ENCODE results near the gene TRPM2.

TRPM2 gene

GRCh38 chr21:44473915-44474555 lies 120.6 kb downstream of the TRPM2 start:
- Histone ChIP-seq H3K27ac (no peak overlapping the region), H3K4me3 (no peak overlapping the region)
- TF ChIP-seq, protein P1, sequence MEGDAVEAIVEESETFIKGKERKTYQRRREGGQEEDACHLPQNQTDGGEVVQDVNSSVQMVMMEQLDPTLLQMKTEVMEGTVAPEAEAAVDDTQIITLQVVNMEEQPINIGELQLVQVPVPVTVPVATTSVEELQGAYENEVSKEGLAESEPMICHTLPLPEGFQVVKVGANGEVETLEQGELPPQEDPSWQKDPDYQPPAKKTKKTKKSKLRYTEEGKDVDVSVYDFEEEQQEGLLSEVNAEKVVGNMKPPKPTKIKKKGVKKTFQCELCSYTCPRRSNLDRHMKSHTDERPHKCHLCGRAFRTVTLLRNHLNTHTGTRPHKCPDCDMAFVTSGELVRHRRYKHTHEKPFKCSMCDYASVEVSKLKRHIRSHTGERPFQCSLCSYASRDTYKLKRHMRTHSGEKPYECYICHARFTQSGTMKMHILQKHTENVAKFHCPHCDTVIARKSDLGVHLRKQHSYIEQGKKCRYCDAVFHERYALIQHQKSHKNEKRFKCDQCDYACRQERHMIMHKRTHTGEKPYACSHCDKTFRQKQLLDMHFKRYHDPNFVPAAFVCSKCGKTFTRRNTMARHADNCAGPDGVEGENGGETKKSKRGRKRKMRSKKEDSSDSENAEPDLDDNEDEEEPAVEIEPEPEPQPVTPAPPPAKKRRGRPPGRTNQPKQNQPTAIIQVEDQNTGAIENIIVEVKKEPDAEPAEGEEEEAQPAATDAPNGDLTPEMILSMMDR (IDR thresholded peaks at IDR 0.05) = no peak
- DNase-seq (ENCODE audit: low spot score) = no peak

DNA sequence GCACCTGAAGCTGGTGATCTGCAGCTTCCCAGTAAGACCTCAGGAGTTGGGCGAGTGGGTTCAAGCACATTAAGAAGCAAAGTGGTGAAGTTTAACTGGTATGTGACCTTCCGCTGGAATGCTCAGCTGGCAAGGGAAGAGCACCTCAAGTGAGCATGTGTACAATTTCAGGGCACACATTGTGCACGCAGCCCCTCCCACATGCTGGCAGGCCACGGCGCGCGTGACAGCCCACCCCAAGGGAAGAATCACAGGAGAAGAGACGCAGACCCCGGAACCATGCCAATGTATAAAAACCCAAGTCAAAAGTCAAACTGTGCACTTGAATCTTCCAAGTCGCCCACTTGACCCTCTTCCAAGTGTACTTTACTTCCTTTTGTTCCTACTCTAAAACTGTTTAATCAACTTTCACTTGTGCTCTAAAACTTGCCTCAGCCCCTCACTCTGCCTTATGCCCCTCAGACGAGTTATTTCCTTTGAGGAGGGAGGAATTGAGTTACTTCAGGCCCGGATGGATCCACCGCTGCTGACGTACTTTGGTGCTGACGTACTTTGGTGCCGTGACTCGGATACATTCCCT lies 121.9 kb downstream of the TRPM2 start:
- Histone ChIP-seq H3K27ac (no peak overlapping the region), H3K4me3 (no peak overlapping the region)
- TF ChIP-seq, protein P1 (IDR thresholded peaks at IDR 0.05) = no peak
- no peak for DNase-seq (ENCODE audit: low spot score)

- Histone ChIP-seq H3K27ac (no peak overlapping the region), H3K4me3 (no peak overlapping the region)
- TF ChIP-seq, protein P1 (IDR thresholded peaks at IDR 0.05) = no peak
- no peak for DNase-seq (ENCODE audit: low spot score)
Observed at GRCh38 chr21:44477131-44477530, 123.7 kb downstream of the TRPM2 start.

DNA sequence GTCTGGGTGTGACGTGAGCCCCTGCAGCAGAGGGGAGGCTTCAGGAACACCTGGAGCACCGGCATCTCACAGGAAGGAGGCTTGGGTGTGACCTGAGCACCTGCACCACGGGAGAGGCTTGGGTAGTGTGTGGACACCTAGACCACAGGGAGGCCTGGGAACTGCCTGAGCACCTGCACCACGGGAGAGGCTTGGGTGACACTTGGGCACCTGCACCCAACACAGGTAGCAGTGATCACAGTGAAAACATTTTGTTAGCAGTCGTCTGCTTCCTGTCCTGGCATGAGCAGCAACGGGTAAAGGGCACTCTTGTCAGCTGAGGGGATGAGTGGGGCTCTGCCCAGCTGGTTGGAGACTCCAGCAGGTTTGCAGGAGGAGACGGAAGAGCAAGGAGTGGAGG lies 124.3 kb downstream of the TRPM2 start:
- no peak overlapping the region for H3K27ac ChIP-seq
- TF ChIP-seq, protein P1 (IDR thresholded peaks at IDR 0.05) = no peak
- H3K4me3 ChIP-seq = no peak overlapping the region

DNA sequence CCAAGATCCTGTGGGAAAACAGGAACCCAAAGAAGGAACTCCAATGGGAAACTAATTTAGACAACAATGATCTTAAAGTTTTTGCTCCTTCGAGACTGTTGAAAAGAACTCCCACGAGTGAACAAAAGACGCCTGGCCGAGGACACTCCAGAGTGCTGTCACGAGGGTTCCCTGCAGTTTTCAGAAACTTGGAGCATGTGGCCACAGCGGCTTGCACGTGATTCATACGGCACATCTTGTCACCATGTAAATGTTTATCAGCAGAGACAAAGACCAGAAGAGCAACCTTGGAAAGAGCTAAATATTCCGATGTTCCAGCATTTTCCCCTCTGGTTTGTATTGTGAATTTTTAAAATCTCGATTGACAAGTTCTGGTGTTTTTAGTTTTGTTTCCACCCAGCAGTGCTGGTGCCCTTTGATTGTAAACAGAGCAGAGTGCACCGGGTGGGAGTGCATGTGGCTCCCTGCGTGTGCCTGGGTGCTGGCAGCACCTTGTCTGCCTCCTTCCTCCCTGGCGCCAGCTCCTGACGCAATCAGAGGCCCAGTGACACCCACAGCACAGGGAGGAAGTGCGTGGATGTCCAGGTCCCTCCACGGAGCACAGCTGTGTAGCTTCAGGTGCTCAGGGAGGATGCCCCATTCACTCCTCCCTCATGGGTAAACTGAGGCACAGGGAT lies 124.8 kb downstream of the TRPM2 start:
- no peak for DNase-seq (ENCODE audit: low spot score)
- no peak overlapping the region for H3K4me3 ChIP-seq
- TF ChIP-seq, protein P1 (IDR thresholded peaks at IDR 0.05) = no peak
- H3K27ac ChIP-seq = no peak overlapping the region

More for the DNA sequence above, 124.3 kb downstream of the TRPM2 start:
- DNase-seq (ENCODE audit: low spot score) = no peak

DNA sequence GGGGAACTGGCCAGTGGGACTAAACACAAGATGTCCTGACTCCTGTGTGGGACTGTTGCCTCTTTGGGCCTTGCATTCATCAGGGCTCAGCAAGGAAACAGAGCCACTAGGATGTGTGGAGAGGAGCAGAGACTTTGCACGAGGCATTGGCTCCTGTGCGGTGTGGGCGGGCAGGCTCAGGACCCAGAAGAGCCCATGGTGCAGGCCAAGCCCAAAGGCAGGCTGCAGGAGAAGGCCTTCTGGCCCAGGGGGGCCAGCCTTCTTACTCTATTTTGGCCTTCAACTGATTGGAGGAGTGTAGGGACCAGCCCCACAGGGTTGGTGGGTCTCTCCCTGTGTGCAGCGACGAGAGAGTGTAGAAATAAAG lies 125.4 kb downstream of the TRPM2 start:
- Histone ChIP-seq H3K4me3 (no peak overlapping the region), H3K27ac (no peak overlapping the region)
- no peak for DNase-seq (ENCODE audit: low spot score)
- TF ChIP-seq, protein P1 (IDR thresholded peaks at IDR 0.05) = no peak

Measured in coronary artery (tissue), 2 donors.